Measurements from ENCODE around the gene ROGDI. TPM values are rescaled to one million over a fixed set of nuclear protein-coding genes. Genes with fewer than 3 reads are reported as not detected.

The ROGDI gene
- total and polyA plus RNA-seq, 4 donors = 14.0 to 28.1 (median 17.4) TPM

GRCh38 chr16:4796982-4797804 lies 5.2 kb downstream of the ROGDI start:
- TF ChIP-seq EGR1 (IDR thresholded peaks at IDR 0.05; ENCODE audit: low read depth in 2 of 2) = no peak
- no peak for TF ChIP-seq RAD21 (IDR thresholded peaks at IDR 0.05)
- TF ChIP-seq HNF4A (conservative IDR thresholded peaks at IDR 0.05) = no peak
- no peak for TF ChIP-seq YY1 (IDR thresholded peaks at IDR 0.05)
- TF ChIP-seq FOXA1 (IDR thresholded peaks at IDR 0.05) = no peak
- no peak for TF ChIP-seq MAX (IDR thresholded peaks at IDR 0.05)
- no peak for TF ChIP-seq CTCF (IDR thresholded peaks at IDR 0.05; ENCODE audit: low read depth, low read length, missing input control)
- no peak for TF ChIP-seq TAF1 (conservative IDR thresholded peaks at IDR 0.05)
- TF ChIP-seq HNF4G (IDR thresholded peaks at IDR 0.05) = no peak
- TF ChIP-seq FOXA2 (IDR thresholded peaks at IDR 0.05) = no peak
- TF ChIP-seq SP1 (IDR thresholded peaks at IDR 0.05) = no peak
- TF ChIP-seq ZBTB33 (IDR thresholded peaks at IDR 0.05) = no peak
- TF ChIP-seq NR2F2 (IDR thresholded peaks at IDR 0.05) = no peak
- no peak for TF ChIP-seq REST (IDR thresholded peaks at IDR 0.05)
- no peak for TF ChIP-seq GABPA (IDR thresholded peaks at IDR 0.05 in 1 of 2, conservative IDR thresholded peaks at IDR 0.05 in 1 of 2)
- no peak for TF ChIP-seq ATF3 (IDR thresholded peaks at IDR 0.05)
- TF ChIP-seq JUND (IDR thresholded peaks at IDR 0.05) = no peak
- no peak for TF ChIP-seq RXRA (IDR thresholded peaks at IDR 0.05)
- DNase-seq (ENCODE audit: low spot score) = no peak
- Histone ChIP-seq H3K27ac (ENCODE audit: low read depth in 1 of 2, low read length in 2 of 2) (no peak overlapping the region), H3K9me3 (ENCODE audit: control insufficient read depth in 4 of 4, low read length in 3 of 4) (no peaks in the 10 kb centered on the region), H3K4me1 (ENCODE audit: control insufficient read depth in 4 of 4, insufficient read depth in 4 of 4, low read length in 3 of 4) (peaks cover 0 to 19% (median 9%) of the 10 kb centered on the region in 4 donors), H3K9ac (ENCODE audit: low read depth in 1 of 2, low read length in 2 of 2) (no peak overlapping the region), H3K36me3 (ENCODE audit: control insufficient read depth in 4 of 4, insufficient read depth in 3 of 4, low read depth in 1 of 4, low read length in 3 of 4) (peaks cover 0 to 20% (median 7%) of the 10 kb centered on the region in 4 donors), H3K4me3 (ENCODE audit: low read depth in 1 of 3, low read length in 3 of 3) (no peak overlapping the region), H3K27me3 (ENCODE audit: control insufficient read depth in 4 of 4, insufficient read depth in 4 of 4, low read length in 3 of 4) (no peaks in the 10 kb centered on the region)
- WGBS = 89% methylated on average over 21 of the region's 21 CpGs

Data from liver (tissue), 9 donors.